NCI-H2171 treated with DMSO at 0.1 percent for 48 hours (cell line): ENCODE results near the gene SRL.
"Not testable (repeated sequence)": the region's sequence is repeated elsewhere in the genome, so short reads cannot be mapped to it uniquely, and the experiment has no call there.

Source experiments
- DNase-seq: peaks from one replicate; lab custom pipeline; 2025; lab: John Stamatoyannopoulos, UW

Gene SRL

GRCh38 chr16:4260360-4260759 lies 18.5 kb upstream of the SRL start:
- peak; percentile 88 for DNase-seq

GRCh38 chr16:4257646-4258556 lies 16.0 kb upstream of the SRL start:
- DNase-seq, result no peak

- DNase-seq, result peak; percentile 98
Measured at GRCh38 chr16:4253394-4254150, 11.7 kb upstream of the SRL start.

GRCh38 chr16:4253012-4253393 lies 11.1 kb upstream of the SRL start:
- not testable (repeated sequence) for DNase-seq

DNA sequence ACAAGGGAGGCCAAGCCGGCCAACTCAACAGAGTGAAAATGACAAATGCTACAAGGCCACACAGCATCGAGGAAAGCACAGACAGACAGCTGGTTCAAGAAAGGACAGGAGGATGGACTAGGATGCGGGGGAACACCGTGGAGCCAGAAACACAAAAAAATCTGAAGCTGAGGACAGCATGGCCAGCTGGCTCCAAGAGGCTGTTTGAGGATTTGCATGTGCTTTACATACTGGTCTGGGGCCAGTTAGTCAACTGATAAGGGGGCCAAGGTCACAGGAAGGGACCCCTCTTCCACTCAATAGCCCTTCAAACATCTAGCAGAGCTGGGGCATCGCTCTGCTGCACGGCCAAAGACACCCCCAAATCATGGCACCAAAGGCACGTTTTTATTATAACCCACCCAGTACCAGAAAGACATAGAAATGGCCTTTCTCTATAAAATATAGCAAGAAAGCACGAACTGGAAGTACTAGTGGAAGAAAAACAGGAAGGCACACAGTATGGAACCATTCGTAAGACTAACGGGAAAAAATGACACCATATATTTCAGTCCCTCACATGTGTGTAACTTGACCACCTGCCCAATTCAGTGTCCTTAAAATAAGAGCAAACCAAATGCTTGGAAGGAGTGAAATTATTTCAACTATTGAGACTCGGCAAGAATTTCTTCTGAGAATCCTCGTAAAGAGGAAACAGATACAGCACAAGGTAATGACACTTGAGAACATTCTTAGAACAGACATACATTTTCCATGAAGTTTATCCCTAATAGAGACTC lies 7.8 kb upstream of the SRL start:
- no peak for DNase-seq

DNA sequence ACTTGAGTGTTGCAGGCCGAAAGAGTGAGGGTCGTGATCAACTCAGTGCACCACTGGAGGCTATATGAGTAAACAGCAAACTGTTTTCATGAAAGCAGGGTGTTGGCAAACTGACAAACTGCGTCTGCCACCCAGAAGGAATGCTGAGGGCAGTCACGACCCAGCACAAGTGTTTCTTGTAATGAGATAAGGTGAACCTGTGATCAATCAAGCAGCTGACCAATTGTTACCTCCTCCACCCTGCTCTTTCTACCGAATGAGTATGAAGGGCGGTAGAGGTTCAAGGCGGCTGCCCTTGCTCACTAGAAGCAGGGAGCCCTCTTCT lies 5.5 kb upstream of the SRL start:
- no peak for DNase-seq

GRCh38 chr16:4246777-4247459 lies 5.0 kb upstream of the SRL start:
- no peak for DNase-seq

GRCh38 chr16:4245077-4245791 lies 3.4 kb upstream of the SRL start:
- peak; percentile 80 for DNase-seq

DNA sequence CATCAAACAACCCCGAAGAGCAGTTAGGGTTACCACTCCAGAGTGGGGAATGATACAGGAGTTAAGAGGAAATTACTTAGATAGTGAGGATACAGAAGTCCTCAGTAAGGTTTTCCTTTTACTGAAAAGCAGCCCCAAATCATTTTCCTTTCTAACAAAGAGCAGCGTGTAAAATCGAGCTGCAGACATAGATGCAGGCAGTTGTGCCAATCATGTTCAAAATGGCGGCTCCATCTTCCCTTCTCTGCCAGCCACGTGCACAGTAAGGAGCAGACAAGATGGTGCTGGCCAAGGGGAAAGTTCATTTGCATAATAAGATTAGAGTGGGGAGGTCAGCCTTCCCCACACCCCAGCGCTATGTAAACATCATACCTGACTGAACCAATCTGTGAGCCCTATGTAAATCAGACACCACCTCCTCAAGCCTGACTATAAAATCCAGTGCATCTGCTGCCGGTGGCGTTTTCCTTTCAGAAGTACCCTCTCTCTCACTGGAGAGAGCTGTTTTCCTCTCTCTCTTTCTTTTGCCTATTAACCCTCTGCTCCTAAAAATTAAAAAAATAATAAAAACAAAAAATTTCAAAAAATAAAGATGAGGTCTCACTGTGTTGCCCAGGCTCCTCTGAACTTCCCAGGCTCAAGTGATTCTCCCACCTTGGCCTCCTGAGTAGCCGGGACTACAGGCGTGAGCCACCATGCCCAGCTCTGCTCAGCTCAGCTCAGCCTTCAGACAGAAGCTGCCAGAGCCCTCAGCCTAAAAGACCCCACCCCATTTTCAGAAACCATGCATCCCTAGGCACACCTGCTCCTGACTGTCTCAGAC lies 2.6 kb upstream of the SRL start:
- peak; percentile 99 for DNase-seq

- no peak for DNase-seq
Measured at GRCh38 chr16:4241258-4241927, 487 bp downstream of the SRL start.

- no peak for DNase-seq
Measured at GRCh38 chr16:4240624-4241023, 1.3 kb downstream of the SRL start.

- DNase-seq, result no peak
Measured at GRCh38 chr16:4239682-4240175, 2.2 kb downstream of the SRL start.

GRCh38 chr16:4239020-4239419 lies 2.9 kb downstream of the SRL start:
- DNase-seq, result no peak

DNA sequence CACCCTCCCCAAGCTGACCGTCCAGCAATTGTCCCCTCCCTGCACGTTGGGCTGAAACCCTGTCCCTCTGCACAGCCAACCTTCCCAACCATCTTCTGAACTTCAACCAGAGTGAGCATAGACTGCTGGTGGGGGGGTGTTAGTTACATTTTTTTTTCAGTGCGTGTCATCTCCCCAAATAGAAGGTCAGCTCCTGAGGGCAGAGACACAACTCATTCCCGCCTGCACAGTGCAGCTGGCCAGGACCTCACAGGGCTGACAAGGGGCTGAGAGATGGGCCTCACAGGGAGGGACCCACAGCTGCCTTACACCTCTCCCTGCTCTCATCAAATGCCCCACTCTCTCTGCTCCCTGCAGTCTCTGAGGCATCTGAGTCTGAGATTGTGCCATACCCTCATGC lies 8.4 kb downstream of the SRL start:
- DNase-seq, result no peak

DNA sequence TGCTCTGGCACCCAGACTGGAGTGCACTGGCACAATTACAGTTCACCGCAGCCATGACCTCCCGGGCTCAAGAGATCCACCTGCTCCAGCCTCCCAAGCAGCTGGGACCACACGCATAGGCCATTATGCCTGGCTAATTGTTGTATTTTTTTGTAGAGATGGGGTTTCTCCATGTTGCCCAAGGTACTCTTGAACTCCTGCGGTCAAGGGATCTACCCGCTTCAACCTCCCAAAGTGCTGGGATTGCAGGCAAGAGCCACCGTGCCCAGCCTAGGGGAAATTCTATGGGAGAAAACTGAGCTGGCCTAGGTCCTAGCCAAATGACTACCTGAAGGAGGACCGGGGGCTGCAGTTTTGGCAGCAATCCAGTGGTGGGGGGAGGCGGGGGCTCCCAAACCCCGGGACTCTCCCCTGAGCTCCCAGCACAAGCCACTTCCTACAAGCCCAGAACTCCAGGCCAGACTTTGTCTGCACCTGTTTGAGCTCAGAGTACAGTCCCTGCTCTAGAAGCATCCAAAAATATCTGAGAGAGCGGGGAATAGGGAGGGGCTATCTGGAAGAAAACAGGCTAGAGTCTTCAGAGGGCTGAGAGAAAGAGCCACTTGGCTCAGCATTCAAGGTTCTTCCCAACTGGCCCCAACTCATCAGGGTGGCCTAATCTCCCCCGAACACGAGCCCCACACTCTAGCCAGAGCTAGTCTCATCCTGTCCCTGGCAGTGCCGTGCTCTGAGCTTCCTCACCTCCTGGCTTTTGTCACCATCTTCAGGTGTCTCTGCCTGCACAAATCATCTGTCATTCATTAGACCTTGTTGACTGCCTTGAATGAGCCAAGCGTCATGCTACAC lies 9.1 kb downstream of the SRL start:
- DNase-seq, result no peak

- no peak for DNase-seq
Measured at GRCh38 chr16:4231886-4232285, 10.0 kb downstream of the SRL start.

GRCh38 chr16:4231367-4231766 lies 10.5 kb downstream of the SRL start:
- no peak for DNase-seq

DNA sequence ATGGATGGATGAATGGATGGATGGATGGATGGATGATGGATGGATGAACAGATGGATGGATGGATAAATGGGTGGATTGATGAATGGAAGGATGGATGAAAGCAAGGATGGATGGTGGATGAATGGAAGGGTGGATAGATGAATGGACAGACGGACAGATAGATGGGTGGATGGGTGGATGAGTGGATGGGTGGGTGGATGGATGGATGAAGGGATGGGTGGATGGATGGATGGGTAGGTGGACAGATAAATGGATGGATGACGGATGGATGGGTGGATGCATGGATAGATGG lies 14.9 kb downstream of the SRL start:
- DNase-seq, result no peak
